H1 (cell line): ENCODE measurements around the gene RIPOR2. TPM values are rescaled to one million over a fixed set of nuclear protein-coding genes. Genes with fewer than 3 reads are reported as not detected.
"Not testable (repeated sequence)": the region's sequence is repeated elsewhere in the genome, so short reads cannot be mapped to it uniquely, and the experiment has no call there.

Source experiments
- CTCF ChIA-PET: fragments of 300-600 bp; sonication (Branson Sonifier 250); formaldehyde crosslinking; loops from one replicate; lab custom pipeline; 2021; ENCODE audit not compliant: partially characterized antibody; lab: Charles Lee
- POLR2A ChIA-PET: fragments of 300-600 bp; sonication (Branson Sonifier 250); formaldehyde crosslinking; loops from one replicate; lab custom pipeline; 2021; ENCODE audit warnings: inconsistent platforms; ENCODE audit not compliant: partially characterized antibody; lab: Charles Lee
- DNase-seq, 2 experiments: peaks; one replicate each; pipeline versions ENCODE4 v3.0.0 to v3.0.0-alpha.2; 2010 to 2022; ENCODE audit warnings: low spot score in 2 of 2, low read depth in 1 of 2, mixed read lengths in 1 of 2
- FAIRE-seq: peaks from 2 replicates; lab custom pipeline; 2011; peaks lifted over from hg19 to GRCh38; lab: Jason Lieb, UNC
- H2AFZ ChIP-seq: 2 replicates; pipeline ENCODE4 v1.8.1; 2012; ENCODE audit warnings: low read length, inconsistent platforms
- H2AK5ac ChIP-seq: 2 replicates; pipeline ENCODE4 v1.6.1; 2013; ENCODE audit warnings: low read depth, low read length
- H2BK120ac ChIP-seq: replicated peaks from 2 replicates; pipeline ENCODE3; 2013; ENCODE audit warnings: low read depth, low read length, inconsistent platforms
- H2BK12ac ChIP-seq: 2 replicates; pipeline ENCODE4 v1.6.1; 2013; ENCODE audit warnings: low read depth, low read length
- H2BK15ac ChIP-seq: 2 replicates; pipeline ENCODE4 v1.6.1; 2013; ENCODE audit warnings: low read length
- H2BK20ac ChIP-seq: 2 replicates; pipeline ENCODE4 v1.6.1; 2013; ENCODE audit warnings: low read length
- H2BK5ac ChIP-seq: 2 replicates; pipeline ENCODE4 v1.6.1; 2013; ENCODE audit warnings: low read depth, low read length
- H3K14ac ChIP-seq: 2 replicates; pipeline ENCODE4 v1.6.1; 2013; ENCODE audit warnings: inconsistent platforms; ENCODE audit not compliant: insufficient read length
- H3K18ac ChIP-seq: 2 replicates; pipeline ENCODE4 v1.6.1; 2013; ENCODE audit warnings: low read length; ENCODE audit errors: extremely low read depth
- H3K23ac ChIP-seq: 2 replicates; pipeline ENCODE4 v1.6.1; 2013; ENCODE audit warnings: inconsistent platforms; ENCODE audit not compliant: insufficient read length
- H3K23me2 ChIP-seq: 2 replicates; pipeline ENCODE4 v1.6.1; 2013; ENCODE audit warnings: low read depth, low read length
- H3K27ac ChIP-seq: 2 replicates; pipeline ENCODE4 v1.6.1; 2011; ENCODE audit warnings: low read depth, low read length, inconsistent platforms
- H3K27me3 ChIP-seq, 4 experiments: replicated peaks in 1 of 4; 1 replicate in 1 of 4; 2 replicates in 3 of 4; pipeline versions ENCODE4 v1.6.1 to v1.8.1; 2011 to 2013; ENCODE audit warnings: low read length in 3 of 4, mild to moderate bottlenecking in 3 of 4, inconsistent platforms in 2 of 4, mixed read lengths in 2 of 4, moderate library complexity in 1 of 4; ENCODE audit not compliant: control insufficient read depth in 3 of 4, insufficient read depth in 3 of 4; ENCODE audit errors: extremely low read depth in 1 of 4
- H3K36me3 ChIP-seq, 4 experiments: 2 replicates each; pipeline versions ENCODE4 v1.6.1 to v1.8.1; 2011 to 2013; ENCODE audit warnings: mild to moderate bottlenecking in 4 of 4, low read length in 3 of 4, moderate library complexity in 2 of 4, control low read depth in 1 of 4, inconsistent platforms in 1 of 4; ENCODE audit not compliant: insufficient read depth in 4 of 4, control insufficient read depth in 2 of 4
- H3K4ac ChIP-seq: replicated peaks from 2 replicates; pipeline ENCODE3; 2013; ENCODE audit warnings: low read length, low read depth, mixed read lengths, inconsistent platforms; ENCODE audit not compliant: insufficient read length
- H3K4me1 ChIP-seq, 4 experiments: replicated peaks in 1 of 4; 1 replicate in 1 of 4; 2 replicates in 3 of 4; pipeline versions ENCODE4 v1.6.1 to v1.8.1; 2011 to 2013; ENCODE audit warnings: low read length in 3 of 4, inconsistent platforms in 2 of 4, mixed read lengths in 1 of 4; ENCODE audit not compliant: insufficient read depth in 4 of 4, control insufficient read depth in 3 of 4
- H3K4me2 ChIP-seq, 2 experiments: 2 replicates each; pipeline versions ENCODE4 v1.6.1 to v1.8.1; 2011 to 2013; ENCODE audit warnings: low read depth in 2 of 2, low read length in 2 of 2, control low read depth in 1 of 2, inconsistent platforms in 1 of 2, mild to moderate bottlenecking in 1 of 2; ENCODE audit not compliant: insufficient read depth in 1 of 2
- H3K4me3 ChIP-seq, 4 experiments: fragments of 200-600, 300-600 bp in 1 of 4; sonication (generic), shearing (Covaris generic), sonication (Bioruptor Twin) in 1 of 4; 2 replicates each; pipeline versions ENCODE4 v1.5.1 to v1.8.1; 2011 to 2016; ENCODE audit warnings: low read length in 4 of 4, low read depth in 3 of 4, control low read depth in 2 of 4, inconsistent platforms in 2 of 4, mild to moderate bottlenecking in 2 of 4, mixed read lengths in 1 of 4, moderate library complexity in 1 of 4; ENCODE audit not compliant: insufficient read depth in 2 of 4; ENCODE audit errors: extremely low read depth in 1 of 4
- H3K56ac ChIP-seq: replicated peaks from 2 replicates; pipeline ENCODE3; 2013; ENCODE audit warnings: low read depth, mild to moderate bottlenecking, mixed read lengths, low read length, inconsistent platforms; ENCODE audit not compliant: insufficient read length
- H3K79me1 ChIP-seq: 2 replicates; pipeline ENCODE4 v1.6.1; 2013; ENCODE audit warnings: low read depth, low read length, control low read depth
- H3K79me2 ChIP-seq, 2 experiments: 2 replicates each; pipeline versions ENCODE4 v1.6.1 to v1.8.1; 2012 to 2013; ENCODE audit warnings: low read length in 2 of 2, mild to moderate bottlenecking in 2 of 2, inconsistent platforms in 1 of 2; ENCODE audit not compliant: insufficient read depth in 2 of 2, control insufficient read depth in 1 of 2
- H3K9ac ChIP-seq, 4 experiments: replicated peaks in 1 of 4; 1 replicate in 1 of 4; 2 replicates in 3 of 4; pipeline versions ENCODE4 v1.6.1 to v1.8.1; 2011 to 2013; ENCODE audit warnings: low read depth in 3 of 4, low read length in 3 of 4, control low read depth in 2 of 4, mild to moderate bottlenecking in 2 of 4, moderate library complexity in 2 of 4, inconsistent platforms in 1 of 4; ENCODE audit errors: extremely low read depth in 1 of 4
- H3K9me3 ChIP-seq, 2 experiments: 2 replicates each; pipeline versions ENCODE4 v1.6.1 to v1.8.1; 2012 to 2013; ENCODE audit warnings: mild to moderate bottlenecking in 2 of 2, moderate library complexity in 2 of 2, control low read depth in 1 of 2, inconsistent platforms in 1 of 2, low read depth in 1 of 2, low read length in 1 of 2, mixed read lengths in 1 of 2; ENCODE audit not compliant: insufficient read depth in 2 of 2
- H4K20me1 ChIP-seq, 2 experiments: replicated peaks in 1 of 2; 2 replicates each; pipeline versions ENCODE3 to v1.8.1; 2011 to 2013; ENCODE audit warnings: inconsistent platforms in 2 of 2, low read length in 2 of 2, mild to moderate bottlenecking in 1 of 2; ENCODE audit not compliant: insufficient read depth in 2 of 2, control insufficient read depth in 1 of 2
- H4K5ac ChIP-seq: 2 replicates; pipeline ENCODE4 v1.6.1; 2013; ENCODE audit warnings: low read length, low read depth, mixed read lengths, inconsistent platforms; ENCODE audit not compliant: insufficient read length
- H4K8ac ChIP-seq: 2 replicates; pipeline ENCODE4 v1.8.0; 2013; ENCODE audit warnings: mild to moderate bottlenecking, moderate library complexity, low read length, inconsistent platforms; ENCODE audit not compliant: insufficient read depth; ENCODE audit errors: extremely low read depth
- H4K91ac ChIP-seq: replicated peaks from 2 replicates; pipeline ENCODE3; 2013; ENCODE audit warnings: low read length, mixed read lengths, inconsistent platforms; ENCODE audit not compliant: insufficient read length
- WGBS, 2 experiments: shearing (Covaris generic) in 1 of 2; methylation state at CpG; one replicate each; pipeline versions ENCODE4 v1.1.6 to v1.1.7; 2013 to 2015; ENCODE audit warnings: low lambda C conversion rate in 2 of 2, mixed read lengths in 2 of 2, inconsistent platforms in 1 of 2, low coverage in 1 of 2, missing lambda C conversion rate in 1 of 2; ENCODE audit not compliant: insufficient replicate concordance in 2 of 2, insufficient coverage in 1 of 2, insufficient read length in 1 of 2; ENCODE audit errors: extremely low coverage in 1 of 2, missing lambda C conversion rate in 1 of 2; 5-methylcytosine and 5-hydroxymethylcytosine counted together
- polyA plus RNA-seq, 7 experiments: library from polyadenylated mRNA; depleted of rRNA in 3 of 7; stranded (reverse) in 5 of 7; unstranded in 2 of 7; fragments of >200 nt in 5 of 7; fragments of 200-250 nt in 2 of 7; gene quantifications; 1 replicate in 5 of 7; 2 replicates in 1 of 7; 4 replicates in 1 of 7; pipeline versions ENCODE4 v1.2.1 to v1.2.3, GENCODE V29; 2011 to 2013; ENCODE audit warnings: missing spikeins in 2 of 7, mixed read lengths in 2 of 7
- total RNA-seq: library from RNA; stranded (reverse); fragmentation: NEBNext Ultra II Directional; extraction: Animal tissue kit (Norgen Biotek cat#: 25700); gene quantifications from 2 replicates; pipeline ENCODE4 v1.2.1, GENCODE V29; 2021

The RIPOR2 gene
- total and polyA plus RNA-seq, 2 of the 8 experiments (the other 6 are each of a cell fraction or from before 2014, with no cell fraction given), result 16.7 to 45.6 TPM

DNA sequence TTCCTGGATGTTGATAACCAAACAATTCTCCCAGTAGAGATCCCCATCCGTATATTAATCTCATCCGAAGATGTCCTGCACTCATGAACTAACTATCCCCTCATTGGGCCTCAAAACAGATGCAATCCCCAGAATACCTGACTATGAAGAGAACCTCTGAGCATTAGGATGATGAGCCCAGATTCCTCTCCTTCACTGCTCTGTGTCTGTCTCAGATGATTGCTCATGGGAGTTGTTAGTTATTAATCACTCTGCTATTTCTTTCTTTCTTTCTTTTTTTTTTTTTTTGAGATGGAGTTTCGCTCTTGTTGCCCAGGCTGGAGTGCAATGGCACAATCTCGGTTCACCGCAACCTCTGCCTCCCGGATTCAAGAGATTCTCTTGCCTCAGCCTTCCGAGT lies 12.5 kb upstream of the RIPOR2 start:
- H3K23ac ChIP-seq, H3K4me1 ChIP-seq, FAIRE-seq, H3K9me3 ChIP-seq, H3K56ac ChIP-seq, H3K27ac ChIP-seq, H3K27me3 ChIP-seq, H3K79me1 ChIP-seq, H3K23me2 ChIP-seq, H2AK5ac ChIP-seq, H3K18ac ChIP-seq, H4K20me1 ChIP-seq, H3K9ac ChIP-seq, H2BK15ac ChIP-seq, H2BK5ac ChIP-seq, H2BK120ac ChIP-seq, H3K79me2 ChIP-seq, H3K4me2 ChIP-seq, H3K4me3 ChIP-seq, H4K5ac ChIP-seq, H2BK20ac ChIP-seq, POLR2A ChIA-PET, H3K14ac ChIP-seq, H3K4ac ChIP-seq, H2BK12ac ChIP-seq, H2AFZ ChIP-seq, H4K8ac ChIP-seq, DNase-seq, H3K36me3 ChIP-seq, H4K91ac ChIP-seq: not testable (repeated sequence)
- CTCF ChIA-PET, result interaction anchor here (1.1 to 1.3 kb wide), 2 partner anchors 14 to 59 kb away, joined by 3 to 4 read pairs; no protein-coding TSS in a partner anchor
- WGBS, 2 experiments, result 93% methylated on average over 6 of the region's 7 CpGs; no CpG with 5 or more reads in 1 of the 2 experiments
